GM15510 (cell line): ENCODE results near the gene SHQ1.

Experiments
- POLR2A ChIP-seq: IDR thresholded peaks from 3 replicates; pipeline ENCODE4 v1.6.1; 2011; ENCODE audit warnings: borderline replicate concordance; ENCODE audit not compliant: insufficient read length; ENCODE audit errors: extremely low read depth

Gene SHQ1

GRCh38 chr3:72887343-72887704 is 39.1 kb upstream of the SHQ1 start:
- TF ChIP-seq POLR2A: no peak

GRCh38 chr3:72872183-72872582 is 23.9 kb upstream of the SHQ1 start:
- no peak for TF ChIP-seq POLR2A

GRCh38 chr3:72862314-72863090 is 14.3 kb upstream of the SHQ1 start:
- TF ChIP-seq POLR2A: no peak

- TF ChIP-seq POLR2A: no peak
Measured at GRCh38 chr3:72860846-72861245, 12.6 kb upstream of the SHQ1 start.

- no peak for TF ChIP-seq POLR2A
Measured at GRCh38 chr3:72860053-72860452, 11.8 kb upstream of the SHQ1 start.

GRCh38 chr3:72855001-72855400 is 6.8 kb upstream of the SHQ1 start:
- no peak for TF ChIP-seq POLR2A

- no peak for TF ChIP-seq POLR2A
Measured at GRCh38 chr3:72848703-72849081, 447 bp upstream of the SHQ1 start.

- TF ChIP-seq POLR2A: no peak
Measured at GRCh38 chr3:72847282-72847681, 963 bp downstream of the SHQ1 start.

- TF ChIP-seq POLR2A: no peak
Measured at GRCh38 chr3:72846166-72846565, 2.1 kb downstream of the SHQ1 start.

- TF ChIP-seq POLR2A: no peak
Measured at GRCh38 chr3:72844436-72844993, 3.7 kb downstream of the SHQ1 start.

- no peak for TF ChIP-seq POLR2A
Measured at GRCh38 chr3:72839057-72839456, 9.2 kb downstream of the SHQ1 start.

- no peak for TF ChIP-seq POLR2A
Measured at GRCh38 chr3:72836923-72837322, 11.3 kb downstream of the SHQ1 start.

GRCh38 chr3:72836416-72836815 is 11.8 kb downstream of the SHQ1 start:
- TF ChIP-seq POLR2A: no peak

- TF ChIP-seq POLR2A: no peak
Measured at GRCh38 chr3:72830452-72831223, 17.6 kb downstream of the SHQ1 start.

- no peak for TF ChIP-seq POLR2A
Measured at GRCh38 chr3:72829701-72830100, 18.5 kb downstream of the SHQ1 start.
